Dermis blood vessel endothelial cell (primary cell): ENCODE measurements around the gene PLXNA1. TPM values are rescaled to one million over a fixed set of nuclear protein-coding genes. Genes with fewer than 3 reads are reported as not detected.

Source experiments
- DNase-seq: peaks from one replicate; pipeline ENCODE4 v3.0.0; 2010
- total RNA-seq: library from RNA; depleted of rRNA; stranded (reverse); fragments of >200 nt; gene quantifications from 2 replicates; pipeline ENCODE4 v1.2.3, GENCODE V29; 2014

Gene PLXNA1
- total RNA-seq, 1 donor from 2014 or later = 21.4 TPM

- DNase-seq = no peak
Measured at GRCh38 chr3:126988451-126989021, 5.6 kb downstream of the PLXNA1 start.

GRCh38 chr3:126989316-126990023 lies 6.6 kb downstream of the PLXNA1 start:
- no peak for DNase-seq

- no peak for DNase-seq
Measured at GRCh38 chr3:126990024-126990700, 7.2 kb downstream of the PLXNA1 start.

- no peak for DNase-seq
Measured at GRCh38 chr3:126990890-126991289, 8.0 kb downstream of the PLXNA1 start.

GRCh38 chr3:126991366-126992200 lies 8.7 kb downstream of the PLXNA1 start:
- no peak for DNase-seq

GRCh38 chr3:126992216-126992615 lies 9.3 kb downstream of the PLXNA1 start:
- DNase-seq = no peak

GRCh38 chr3:126992776-126993175 lies 9.9 kb downstream of the PLXNA1 start:
- DNase-seq = no peak

GRCh38 chr3:126993436-126993835 lies 10.5 kb downstream of the PLXNA1 start:
- no peak for DNase-seq

- peak; percentile 24 for DNase-seq
Measured at GRCh38 chr3:126994661-126995245, 11.8 kb downstream of the PLXNA1 start.

- DNase-seq = no peak
Measured at GRCh38 chr3:126995254-126995780, 12.4 kb downstream of the PLXNA1 start.

GRCh38 chr3:126995926-126996512 lies 13.1 kb downstream of the PLXNA1 start:
- DNase-seq = no peak

- peak; percentile 12 for DNase-seq
Measured at GRCh38 chr3:126996905-126997304, 14.0 kb downstream of the PLXNA1 start.

- DNase-seq = no peak
Measured at GRCh38 chr3:126997455-126998038, 14.6 kb downstream of the PLXNA1 start.

- DNase-seq = no peak
Measured at GRCh38 chr3:126998320-126998719, 15.4 kb downstream of the PLXNA1 start.

GRCh38 chr3:126998728-126999127 lies 15.8 kb downstream of the PLXNA1 start:
- no peak for DNase-seq

GRCh38 chr3:126999383-126999782 lies 16.5 kb downstream of the PLXNA1 start:
- DNase-seq = no peak

GRCh38 chr3:127000119-127000518 lies 17.2 kb downstream of the PLXNA1 start:
- DNase-seq = no peak

GRCh38 chr3:127000761-127001160 lies 17.8 kb downstream of the PLXNA1 start:
- DNase-seq = no peak

- no peak for DNase-seq
Measured at GRCh38 chr3:127001486-127002194, 18.7 kb downstream of the PLXNA1 start.

- peak; percentile 92 for DNase-seq
Measured at GRCh38 chr3:127002195-127003174, 19.6 kb downstream of the PLXNA1 start.
